ENCODE results near the gene USP46.

DNA sequence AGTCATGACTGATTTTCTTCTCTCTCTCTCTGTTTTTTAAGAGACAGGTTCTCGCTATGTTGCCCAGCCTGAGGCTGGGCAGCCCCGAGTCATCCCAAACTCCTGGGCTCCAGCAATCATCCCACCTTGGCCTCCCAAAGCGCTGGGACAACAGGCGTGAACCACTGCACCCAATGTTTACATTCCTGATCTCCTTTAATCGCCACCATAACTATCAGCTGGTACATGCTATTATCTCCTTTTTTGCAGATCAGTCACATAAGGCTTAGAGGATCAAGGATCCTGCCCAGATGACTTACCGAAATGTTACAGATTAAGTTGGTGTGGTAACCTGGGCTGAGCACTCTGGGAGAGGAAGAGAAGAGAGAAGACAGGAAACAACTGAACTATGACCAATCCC, 1.5 kb upstream of the USP46 start:
- TF ChIP-seq, protein P1, sequence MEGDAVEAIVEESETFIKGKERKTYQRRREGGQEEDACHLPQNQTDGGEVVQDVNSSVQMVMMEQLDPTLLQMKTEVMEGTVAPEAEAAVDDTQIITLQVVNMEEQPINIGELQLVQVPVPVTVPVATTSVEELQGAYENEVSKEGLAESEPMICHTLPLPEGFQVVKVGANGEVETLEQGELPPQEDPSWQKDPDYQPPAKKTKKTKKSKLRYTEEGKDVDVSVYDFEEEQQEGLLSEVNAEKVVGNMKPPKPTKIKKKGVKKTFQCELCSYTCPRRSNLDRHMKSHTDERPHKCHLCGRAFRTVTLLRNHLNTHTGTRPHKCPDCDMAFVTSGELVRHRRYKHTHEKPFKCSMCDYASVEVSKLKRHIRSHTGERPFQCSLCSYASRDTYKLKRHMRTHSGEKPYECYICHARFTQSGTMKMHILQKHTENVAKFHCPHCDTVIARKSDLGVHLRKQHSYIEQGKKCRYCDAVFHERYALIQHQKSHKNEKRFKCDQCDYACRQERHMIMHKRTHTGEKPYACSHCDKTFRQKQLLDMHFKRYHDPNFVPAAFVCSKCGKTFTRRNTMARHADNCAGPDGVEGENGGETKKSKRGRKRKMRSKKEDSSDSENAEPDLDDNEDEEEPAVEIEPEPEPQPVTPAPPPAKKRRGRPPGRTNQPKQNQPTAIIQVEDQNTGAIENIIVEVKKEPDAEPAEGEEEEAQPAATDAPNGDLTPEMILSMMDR (IDR thresholded peaks at IDR 0.05): no peak
- no peak for TF ChIP-seq POLR2A (IDR thresholded peaks at IDR 0.05)

Data from adrenal gland (tissue), 5 donors.